ENCODE results near the gene PRDX2.

- TF ChIP-seq TCF12 (IDR thresholded peaks at IDR 0.05; ENCODE audit: low read depth, low read length), result no peak
- TF ChIP-seq CTCF (IDR thresholded peaks at IDR 0.05 in 2 of 3, conservative IDR thresholded peaks at IDR 0.05 in 1 of 3; ENCODE audit: control insufficient read depth in 2 of 3, extremely low read depth in 1 of 3, insufficient read depth in 1 of 3, low read depth in 3 of 3, low read length in 3 of 3), result no peak
- TF ChIP-seq USF2 (IDR thresholded peaks at IDR 0.05; ENCODE audit: borderline replicate concordance, low read depth, low read length), result no peak
- no peak for TF ChIP-seq ZNF274 (IDR thresholded peaks at IDR 0.05; ENCODE audit: insufficient read depth, insufficient read length)
- TF ChIP-seq YY1 (IDR thresholded peaks at IDR 0.05; ENCODE audit: low read depth, low read length), result no peak
- TF ChIP-seq ZNF217 (IDR thresholded peaks at IDR 0.05), result no peak
- TF ChIP-seq ZNF687 (IDR thresholded peaks at IDR 0.05), result no peak
- no peak for TF ChIP-seq RAD21 (IDR thresholded peaks at IDR 0.05; ENCODE audit: insufficient read depth, low read depth, low read length)
- TF ChIP-seq RELB (IDR thresholded peaks at IDR 0.05; ENCODE audit: low read depth), result no peak
Measured at GRCh38 chr19:12772323-12772722, 29.3 kb downstream of the PRDX2 start.

Data from GM12878 (cell line).